ENCODE data around the gene PTBP1. TPM values are rescaled to one million over a fixed set of nuclear protein-coding genes. Genes with fewer than 3 reads are reported as not detected.

The PTBP1 gene
- total RNA-seq, 1 experiment from 2014 or later: 680 TPM

- ChIA-PET POLR2A (interaction anchor here (0.6 to 1.7 kb wide), 2 partner anchors 26 to 146 kb away, joined by 3 to 5 read pairs; no protein-coding TSS in a partner anchor), CTCF (interaction anchor here (0.6 to 1.9 kb wide), 12 partner anchors 9 to 276 kb away, joined by 3 to 9 read pairs (median 4); no protein-coding TSS in a partner anchor)
- H3K4me1 Mint-ChIP-seq: no peaks in the 10 kb centered on the region
- no peaks in the 10 kb centered on the region for H3K27me3 Mint-ChIP-seq (ENCODE audit: low read depth)
- TF ChIP-seq GTF2I (CRISPR knock-in tag; conservative IDR thresholded peaks at IDR 0.05) (peak; percentile 84; the same call in 1 of the 2 replicates), GRHL2 (CRISPR knock-in tag; IDR thresholded peaks at IDR 0.05; ENCODE audit: insufficient replicate concordance, severe bottlenecking) (no peak), FOXP1 (CRISPR knock-in tag; IDR thresholded peaks at IDR 0.05; ENCODE audit: borderline replicate concordance) (0 out of 2 replicates have a peak, but pooled peaks have one; percentile 31)
- no peaks in the 10 kb centered on the region for H3K9me3 Mint-ChIP-seq
- ATAC-seq: peak; percentile 79
- H3K4me3 Mint-ChIP-seq: no peak overlapping the region
- DNase-seq (ENCODE audit: low spot score): peak; percentile 64
- H3K27ac Mint-ChIP-seq: no peak overlapping the region
- H3K36me3 Mint-ChIP-seq: no peaks in the 10 kb centered on the region
These were observed 24.4 kb upstream of the PTBP1 start for GRCh38 chr19:772730-773436.

- ChIA-PET POLR2A (interaction anchor here (0.7 kb wide), 1 partner anchor 10 kb away, joined by 3 read pairs; no protein-coding TSS in a partner anchor), CTCF (no interaction called here)
- Mint-ChIP-seq H3K27me3 (ENCODE audit: low read depth) (no peaks in the 10 kb centered on the region), H3K36me3 (no peaks in the 10 kb centered on the region), H3K4me3 (no peak overlapping the region), H3K9me3 (no peaks in the 10 kb centered on the region), H3K4me1 (peaks cover 6% of the 10 kb centered on the region), H3K27ac (no peak overlapping the region)
- DNase-seq (ENCODE audit: low spot score) (no peak), ATAC-seq (no peak)
- no peak for TF ChIP-seq ZNF423 (CRISPR knock-in tag; IDR thresholded peaks at IDR 0.05)
- no peak for TF ChIP-seq HMGXB4 (CRISPR knock-in tag; IDR thresholded peaks at IDR 0.05)
- TF ChIP-seq ATF6 (CRISPR knock-in tag; IDR thresholded peaks at IDR 0.05): no peak
- TF ChIP-seq ZNF121 (CRISPR knock-in tag; IDR thresholded peaks at IDR 0.05): no peak
- no peak for TF ChIP-seq KAT7 (CRISPR knock-in tag; IDR thresholded peaks at IDR 0.05; ENCODE audit: borderline replicate concordance)
- no peak for TF ChIP-seq ZNF232 (CRISPR knock-in tag; IDR thresholded peaks at IDR 0.05)
These were observed 20.7 kb upstream of the PTBP1 start for GRCh38 chr19:776549-776948.

GRCh38 chr19:778910-779653, 18.2 kb upstream of the PTBP1 start:
- CTCF ChIA-PET: no interaction called here
- H3K27me3 Mint-ChIP-seq (ENCODE audit: low read depth): no peaks in the 10 kb centered on the region
- no peak for ATAC-seq
- H3K9me3 Mint-ChIP-seq: no peaks in the 10 kb centered on the region
- no peaks in the 10 kb centered on the region for H3K36me3 Mint-ChIP-seq
- TF ChIP-seq ZNF512 (CRISPR knock-in tag; IDR thresholded peaks at IDR 0.05; ENCODE audit: borderline replicate concordance) (no peak), GABPB1 (CRISPR knock-in tag; IDR thresholded peaks at IDR 0.05) (peak; percentile 81), NFATC4 (CRISPR knock-in tag; IDR thresholded peaks at IDR 0.05) (no peak), GRHL2 (CRISPR knock-in tag; IDR thresholded peaks at IDR 0.05; ENCODE audit: insufficient replicate concordance, severe bottlenecking) (no peak), SP1 (CRISPR knock-in tag; conservative IDR thresholded peaks at IDR 0.05) (no peak), PRDM15 (CRISPR knock-in tag; IDR thresholded peaks at IDR 0.05) (peak; percentile 92), ZNF281 (CRISPR knock-in tag; IDR thresholded peaks at IDR 0.05) (no peak)
- no peak overlapping the region for H3K27ac Mint-ChIP-seq
- peaks cover 24% of the 10 kb centered on the region for H3K4me1 Mint-ChIP-seq
- no peak for DNase-seq (ENCODE audit: low spot score)
- H3K4me3 Mint-ChIP-seq: no peak overlapping the region
- POLR2A ChIA-PET: no interaction called here
